ENCODE data around the gene SETD4. TPM values are rescaled to one million over a fixed set of nuclear protein-coding genes. Genes with fewer than 3 reads are reported as not detected.
"Not testable (repeated sequence)": the region's sequence is repeated elsewhere in the genome, so short reads cannot be mapped to it uniquely, and the experiment has no call there.

SETD4 gene, protein sequence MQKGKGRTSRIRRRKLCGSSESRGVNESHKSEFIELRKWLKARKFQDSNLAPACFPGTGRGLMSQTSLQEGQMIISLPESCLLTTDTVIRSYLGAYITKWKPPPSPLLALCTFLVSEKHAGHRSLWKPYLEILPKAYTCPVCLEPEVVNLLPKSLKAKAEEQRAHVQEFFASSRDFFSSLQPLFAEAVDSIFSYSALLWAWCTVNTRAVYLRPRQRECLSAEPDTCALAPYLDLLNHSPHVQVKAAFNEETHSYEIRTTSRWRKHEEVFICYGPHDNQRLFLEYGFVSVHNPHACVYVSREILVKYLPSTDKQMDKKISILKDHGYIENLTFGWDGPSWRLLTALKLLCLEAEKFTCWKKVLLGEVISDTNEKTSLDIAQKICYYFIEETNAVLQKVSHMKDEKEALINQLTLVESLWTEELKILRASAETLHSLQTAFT
- total RNA-seq (10 to 100 TPM; 22.8 to 23.0 TPM), polyA plus RNA-seq (ENCODE audit: insufficient read length in 2 of 2) (10 to 100 TPM; 31.1 to 38.4 TPM)
- long read RNA-seq, donor 1, partial matches to known transcripts = 8 of 11 reads
- long read RNA-seq, donor 1, other reads (novel, unspliced or antisense) = 0 of 11 reads
- long read RNA-seq, donor 2 = 0 reads
- long read RNA-seq, donor 3 = 0 reads
- long read RNA-seq, donor 4, partial matches to known transcripts = 5 of 7 reads
- long read RNA-seq, donor 4, other reads (novel, unspliced or antisense) = 0 of 7 reads

DNA sequence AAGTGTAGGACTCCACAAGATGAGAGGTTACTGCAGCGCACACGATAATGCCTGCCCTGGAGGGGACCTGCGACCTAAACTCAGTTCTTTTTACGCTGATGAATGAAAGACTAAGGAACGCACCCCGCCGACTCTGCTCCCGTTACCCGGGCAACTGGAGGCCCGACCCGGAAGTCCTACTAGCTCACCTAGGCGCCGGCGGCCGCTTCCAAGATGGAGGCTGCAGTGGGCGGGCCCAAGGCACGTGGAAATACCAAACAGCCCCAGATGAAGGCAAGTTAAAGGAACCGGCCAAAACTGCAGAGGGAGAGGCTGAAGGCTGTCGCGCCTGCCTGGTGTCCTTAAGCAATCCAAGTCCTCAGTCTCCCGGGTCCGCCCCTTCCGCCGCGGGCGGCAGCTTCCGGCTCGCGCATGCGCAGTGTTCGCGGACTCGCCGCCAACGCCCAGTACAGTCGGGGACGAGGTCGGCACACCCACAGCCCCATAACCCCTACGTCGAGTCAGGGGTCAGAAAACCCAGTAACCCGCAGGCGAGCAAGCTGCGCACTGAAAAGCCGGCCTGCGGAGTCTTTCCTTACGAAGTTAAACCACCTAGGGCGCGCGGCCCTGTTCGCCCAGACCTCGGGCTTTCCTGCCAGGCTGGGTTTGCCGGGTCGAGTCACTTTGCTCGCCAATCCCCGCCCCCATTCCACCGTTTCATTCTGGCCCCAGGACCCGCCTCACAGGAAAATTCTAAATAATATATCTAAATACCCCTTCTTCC is at the start of gene SETD4:
SETD4 (minus strand) TSS at position 368 of the 763 bp plus-strand sequence. CDS start 1,638 bp downstream, outside the sequence.
- Histone ChIP-seq H3K36me3 (ENCODE audit: control insufficient read depth, insufficient read depth, low read length) (peaks cover 13% of the 10 kb centered on the region), H3K4me1 (ENCODE audit: control insufficient read depth, insufficient read depth, low read length) (peaks cover 20% of the 10 kb centered on the region), H3K4me3 (ENCODE audit: low read depth, low read length) (peak within 1 kb of the TSS; percentile 94), H3K9me3 (ENCODE audit: control insufficient read depth, insufficient read depth, low read length) (no peaks in the 10 kb centered on the region), H3K27me3 (ENCODE audit: control insufficient read depth, insufficient read depth, low read length) (no peaks in the 10 kb centered on the region), H3K27ac (ENCODE audit: low read depth, low read length) (peak within 1 kb of the TSS; percentile 96)
- peak; percentile 85 to 99 (median 88) for DNase-seq (ENCODE audit: low read depth in 4 of 6, low spot score in 6 of 6)
- 0% methylated on average over 57 of the region's 57 CpGs for WGBS (ENCODE audit: insufficient coverage)

DNA sequence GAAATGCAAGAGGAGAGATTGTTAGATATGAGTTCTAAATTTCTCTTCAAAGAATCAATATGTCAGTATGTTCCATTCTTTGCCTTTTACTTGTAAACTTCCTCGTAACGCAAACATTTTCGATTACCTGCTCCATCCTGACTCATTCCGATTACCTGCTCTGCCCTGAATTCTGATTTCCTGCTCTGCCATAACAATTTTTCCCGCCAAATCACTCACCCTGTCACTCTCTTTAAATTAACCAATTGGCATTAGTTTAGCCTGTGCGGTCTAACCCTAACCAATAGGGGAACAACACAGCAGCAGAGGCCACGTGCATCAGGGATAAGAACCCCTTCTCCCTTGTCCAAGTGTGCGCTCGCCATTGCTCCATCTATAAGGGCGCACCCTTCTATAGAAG is 49.5 kb upstream of the SETD4 start:
- 95% methylated on average over 7 of the region's 10 CpGs for WGBS (ENCODE audit: insufficient coverage)
- Histone ChIP-seq H3K9me3 (ENCODE audit: control insufficient read depth, insufficient read depth, low read length) (no peaks in the 10 kb centered on the region), H3K36me3 (ENCODE audit: control insufficient read depth, insufficient read depth, low read length) (no peaks in the 10 kb centered on the region), H3K27ac (ENCODE audit: low read depth, low read length) (no peak overlapping the region), H3K4me3 (ENCODE audit: low read depth, low read length) (no peak overlapping the region), H3K27me3 (ENCODE audit: control insufficient read depth, insufficient read depth, low read length) (peaks cover 9% of the 10 kb centered on the region), H3K4me1 (ENCODE audit: control insufficient read depth, insufficient read depth, low read length) (peaks cover 4% of the 10 kb centered on the region)
- DNase-seq (ENCODE audit: low read depth in 4 of 6, low spot score in 6 of 6) = no peak

DNA sequence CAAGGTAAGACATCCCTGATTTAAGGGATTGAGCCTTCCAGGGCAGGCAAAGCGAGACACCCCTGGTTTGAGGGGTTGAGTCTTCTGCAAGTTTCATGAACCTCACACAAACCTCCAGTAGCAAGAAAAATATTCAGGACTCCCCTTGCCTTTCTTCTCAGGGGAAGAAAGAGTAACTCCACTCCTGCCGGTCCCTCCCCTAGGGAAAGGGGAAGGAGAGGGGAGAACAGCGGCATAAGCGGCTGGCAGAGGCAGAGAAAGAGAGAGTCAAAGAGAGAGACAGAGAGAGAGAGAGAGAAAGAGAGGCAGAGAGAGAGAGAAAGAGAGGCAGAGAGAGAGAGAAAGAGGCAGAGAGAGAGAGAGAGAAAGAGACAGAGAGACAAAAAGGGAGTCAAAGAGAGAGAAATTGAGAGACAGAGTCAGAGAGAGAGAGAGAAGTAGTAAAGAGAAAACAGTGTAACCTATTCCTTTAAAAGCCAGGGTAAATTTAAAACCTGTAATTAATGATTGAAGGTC is 45.1 kb upstream of the SETD4 start:
- Histone ChIP-seq H3K27me3 (ENCODE audit: control insufficient read depth, insufficient read depth, low read length) (peaks cover 15% of the 10 kb centered on the region), H3K4me1 (ENCODE audit: control insufficient read depth, insufficient read depth, low read length) (peaks cover 6% of the 10 kb centered on the region), H3K9me3 (ENCODE audit: control insufficient read depth, insufficient read depth, low read length) (no peaks in the 10 kb centered on the region), H3K27ac (ENCODE audit: low read depth, low read length) (no peak overlapping the region), H3K36me3 (ENCODE audit: control insufficient read depth, insufficient read depth, low read length) (no peaks in the 10 kb centered on the region), H3K4me3 (ENCODE audit: low read depth, low read length) (peak overlapping the region; percentile 22)
- DNase-seq (ENCODE audit: low read depth in 4 of 6, low spot score in 6 of 6) = no peak
- 32% methylated on average over 2 of the region's 4 CpGs for WGBS (ENCODE audit: insufficient coverage)

DNA sequence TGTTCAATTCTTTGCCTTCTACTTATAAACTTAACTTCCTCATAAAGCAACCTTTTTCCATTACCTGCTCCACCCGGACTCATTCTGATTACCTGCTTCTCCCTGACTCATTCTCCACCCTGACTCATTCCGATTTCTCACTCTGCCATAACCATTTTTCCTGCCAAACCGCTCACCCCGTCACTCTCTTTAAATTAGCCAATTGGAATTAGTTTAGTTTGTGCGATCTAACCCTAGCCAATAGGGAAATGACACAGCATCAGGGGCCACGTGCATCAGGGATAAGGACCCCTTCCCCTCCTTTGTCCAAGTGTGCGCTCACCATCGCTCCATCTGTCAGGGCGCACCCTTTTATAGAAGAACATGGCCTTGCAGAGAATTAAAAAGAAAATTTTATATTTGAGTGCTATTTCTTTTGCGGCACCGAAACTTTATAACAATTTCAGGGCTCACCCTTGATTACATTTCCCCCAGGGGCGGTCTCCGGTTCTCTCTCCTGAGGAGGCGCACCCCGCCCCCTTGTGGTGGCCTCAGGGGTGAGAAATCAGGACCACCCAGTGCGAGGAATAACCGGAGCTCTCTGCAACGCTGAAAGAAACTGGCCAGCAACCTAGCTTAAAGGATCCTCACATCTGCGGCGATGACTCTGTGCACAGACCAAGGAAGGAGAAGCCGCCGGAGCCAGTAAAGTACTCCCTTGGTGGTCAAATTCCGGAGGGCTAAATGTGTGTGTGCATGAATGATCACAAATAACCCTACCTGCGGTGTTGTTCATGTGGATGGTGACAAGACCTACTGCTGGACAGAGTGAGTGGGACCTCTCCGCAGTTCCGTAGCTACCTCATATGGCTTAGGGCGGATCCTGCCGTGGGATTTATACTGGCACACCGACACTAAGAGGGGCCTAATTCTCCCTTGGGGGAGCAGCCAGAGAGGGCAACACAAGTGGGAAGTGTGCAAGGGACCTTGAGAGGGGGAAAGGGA is 44.3 kb upstream of the SETD4 start:
- Histone ChIP-seq H3K36me3 (ENCODE audit: control insufficient read depth, insufficient read depth, low read length) (no peaks in the 10 kb centered on the region), H3K9me3 (ENCODE audit: control insufficient read depth, insufficient read depth, low read length) (no peaks in the 10 kb centered on the region), H3K27ac (ENCODE audit: low read depth, low read length) (no peak overlapping the region), H3K4me3 (ENCODE audit: low read depth, low read length) (peak overlapping the region; percentile 22), H3K27me3 (ENCODE audit: control insufficient read depth, insufficient read depth, low read length) (peaks cover 22% of the 10 kb centered on the region), H3K4me1 (ENCODE audit: control insufficient read depth, insufficient read depth, low read length) (peaks cover 6% of the 10 kb centered on the region)
- 17% methylated on average over 19 of the region's 29 CpGs for WGBS (ENCODE audit: insufficient coverage)
- peak in 5 of 6 donors; percentile 45 to 82 (median 63) for DNase-seq (ENCODE audit: low read depth in 4 of 6, low spot score in 6 of 6)

DNA sequence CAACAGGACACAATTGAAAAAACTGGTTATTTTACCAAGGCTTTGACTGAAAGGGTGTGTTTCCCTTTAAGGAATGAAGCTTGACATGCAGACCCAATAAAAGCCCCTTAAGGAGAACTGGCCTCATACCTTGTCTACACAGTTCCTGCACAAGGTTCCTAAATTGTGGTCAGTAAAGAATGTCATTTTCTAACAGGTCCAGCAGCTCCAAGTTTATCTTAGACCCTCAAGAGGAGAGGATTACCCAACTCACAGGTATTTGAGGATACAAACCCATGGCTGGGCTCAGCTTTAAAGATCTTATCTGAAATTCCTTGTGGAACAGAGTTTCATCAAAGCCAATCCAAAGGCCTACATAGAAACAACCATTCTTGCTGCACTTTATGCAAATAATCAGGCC is 43.1 kb upstream of the SETD4 start:
- no peak overlapping the region for H3K27ac ChIP-seq (ENCODE audit: low read depth, low read length)
- H3K4me3 ChIP-seq (ENCODE audit: low read depth, low read length) = no peak overlapping the region
- DNase-seq (ENCODE audit: low read depth in 4 of 6, low spot score in 6 of 6) = no peak
- no peaks in the 10 kb centered on the region for H3K9me3 ChIP-seq (ENCODE audit: control insufficient read depth, insufficient read depth, low read length)
- no peaks in the 10 kb centered on the region for H3K36me3 ChIP-seq (ENCODE audit: control insufficient read depth, insufficient read depth, low read length)
- peaks cover 22% of the 10 kb centered on the region for H3K27me3 ChIP-seq (ENCODE audit: control insufficient read depth, insufficient read depth, low read length)
- H3K4me1 ChIP-seq (ENCODE audit: control insufficient read depth, insufficient read depth, low read length) = peaks cover 6% of the 10 kb centered on the region

DNA sequence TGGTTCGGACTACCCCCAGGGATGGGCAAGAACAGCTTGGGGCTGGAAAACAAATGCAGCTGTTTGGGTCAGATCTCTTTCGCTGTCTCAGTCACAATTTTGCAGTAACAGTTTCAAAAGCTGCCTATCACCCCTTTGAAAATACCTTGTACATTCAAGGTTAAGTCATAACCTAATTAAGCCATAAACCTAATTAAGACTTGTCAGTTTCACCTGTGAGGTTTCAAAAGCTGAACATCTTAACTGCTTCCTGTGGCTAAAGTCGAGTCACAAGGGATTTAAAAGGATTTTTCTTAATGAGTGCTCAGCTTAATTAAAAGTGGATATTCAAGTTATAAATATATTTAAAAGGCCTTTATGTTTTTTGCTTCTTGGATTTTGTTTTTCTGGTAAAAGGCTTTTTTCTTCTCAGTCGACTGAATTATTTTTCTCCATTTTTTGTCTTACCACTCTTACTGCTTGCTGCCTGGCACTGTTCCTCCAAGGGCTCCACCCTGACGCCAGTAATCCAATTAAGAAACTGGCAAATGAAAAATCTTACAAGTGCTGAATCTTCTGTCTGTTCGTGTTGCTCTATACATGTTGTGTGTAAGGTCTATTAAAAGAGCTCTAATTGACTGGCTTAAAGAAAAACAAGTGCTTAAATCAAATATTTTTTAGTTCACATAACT is 40.8 kb upstream of the SETD4 start:
- Histone ChIP-seq H3K4me3 (ENCODE audit: low read depth, low read length) (no peak overlapping the region), H3K36me3 (ENCODE audit: control insufficient read depth, insufficient read depth, low read length) (no peaks in the 10 kb centered on the region), H3K27me3 (ENCODE audit: control insufficient read depth, insufficient read depth, low read length) (peaks cover 17% of the 10 kb centered on the region), H3K9me3 (ENCODE audit: control insufficient read depth, insufficient read depth, low read length) (no peaks in the 10 kb centered on the region), H3K4me1 (ENCODE audit: control insufficient read depth, insufficient read depth, low read length) (peaks cover 6% of the 10 kb centered on the region), H3K27ac (ENCODE audit: low read depth, low read length) (no peak overlapping the region)
- WGBS (ENCODE audit: insufficient coverage) = 83% methylated on average over 2 of the region's 6 CpGs
- DNase-seq (ENCODE audit: low read depth in 4 of 6, low spot score in 6 of 6) = no peak

DNA sequence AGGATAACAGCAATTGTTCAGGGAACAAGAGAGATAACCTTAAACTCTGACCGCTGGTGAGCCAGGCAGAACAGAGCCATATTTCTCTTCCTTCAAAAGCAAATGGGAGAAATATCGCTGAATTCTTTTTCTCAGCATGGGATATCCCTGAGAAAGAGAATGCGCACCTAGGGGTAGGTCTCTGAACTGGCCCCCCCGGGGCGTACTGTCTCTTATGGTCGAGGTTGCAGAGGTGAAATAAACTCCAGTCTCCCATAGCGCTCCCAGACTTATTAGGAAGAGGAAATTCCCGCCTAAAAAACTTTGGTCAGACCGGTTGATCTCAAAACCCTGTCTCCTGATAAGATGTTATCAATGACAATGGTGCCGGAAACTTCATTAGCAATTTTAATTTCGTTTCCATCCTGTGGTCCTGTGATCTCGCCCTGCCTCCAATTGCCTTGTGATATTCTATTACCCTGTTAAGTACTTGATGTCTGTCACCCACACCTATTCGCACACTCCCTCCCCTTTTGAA is 39.4 kb upstream of the SETD4 start:
- not testable (repeated sequence) for H3K9me3 ChIP-seq (ENCODE audit: control insufficient read depth, insufficient read depth, low read length); DNase-seq (ENCODE audit: low read depth in 4 of 6, low spot score in 6 of 6); H3K36me3 ChIP-seq (ENCODE audit: control insufficient read depth, insufficient read depth, low read length); H3K4me3 ChIP-seq (ENCODE audit: low read depth, low read length); H3K4me1 ChIP-seq (ENCODE audit: control insufficient read depth, insufficient read depth, low read length); H3K27ac ChIP-seq (ENCODE audit: low read depth, low read length)
- 53% methylated on average over 5 of the region's 13 CpGs for WGBS (ENCODE audit: insufficient coverage)
- peaks cover 12% of the 10 kb centered on the region for H3K27me3 ChIP-seq (ENCODE audit: control insufficient read depth, insufficient read depth, low read length)

DNA sequence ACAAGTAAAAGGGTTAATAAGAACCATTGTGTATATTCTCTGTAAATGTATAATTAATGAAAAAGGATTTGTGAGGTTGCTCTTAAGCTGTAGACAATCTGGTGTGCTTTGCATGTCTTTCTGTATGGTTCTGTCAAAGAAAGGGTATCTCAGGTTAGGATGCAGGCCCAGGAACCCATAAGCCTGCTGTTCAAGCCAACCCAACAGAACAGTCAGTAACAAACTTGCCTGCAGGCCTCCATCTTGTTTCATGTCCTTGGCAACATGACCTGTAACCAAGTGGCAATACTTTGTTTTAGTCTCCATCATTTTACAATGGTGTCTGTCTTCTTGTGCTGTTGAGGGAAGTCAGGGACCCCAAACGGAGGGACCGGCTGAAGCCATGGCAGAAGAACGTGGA is 38.7 kb upstream of the SETD4 start:
- no CpG with 5 or more reads among the region's 3 CpGs for WGBS (ENCODE audit: insufficient coverage)

More for the DNA sequence above, 38.7 kb upstream of the SETD4 start:
- H3K4me3 ChIP-seq (ENCODE audit: low read depth, low read length) = no peak overlapping the region
- H3K27ac ChIP-seq (ENCODE audit: low read depth, low read length) = no peak overlapping the region
- H3K4me1 ChIP-seq (ENCODE audit: control insufficient read depth, insufficient read depth, low read length) = no peaks in the 10 kb centered on the region
- no peak for DNase-seq (ENCODE audit: low read depth in 4 of 6, low spot score in 6 of 6)
- H3K27me3 ChIP-seq (ENCODE audit: control insufficient read depth, insufficient read depth, low read length) = peaks cover 8% of the 10 kb centered on the region
- no peaks in the 10 kb centered on the region for H3K9me3 ChIP-seq (ENCODE audit: control insufficient read depth, insufficient read depth, low read length)
- no peaks in the 10 kb centered on the region for H3K36me3 ChIP-seq (ENCODE audit: control insufficient read depth, insufficient read depth, low read length)
